Liver (tissue), 9 donors: ENCODE results near the gene ARAF. TPM values are rescaled to one million over a fixed set of nuclear protein-coding genes. Genes with fewer than 3 reads are reported as not detected.

Experiments
- DNase-seq: peaks from one replicate; pipeline ENCODE4 v3.0.0-alpha.2; 2017; ENCODE audit warnings: low spot score
- H3K27ac ChIP-seq, 2 donors: one replicate each; pipeline ENCODE4 v1.7.0; 2013; ENCODE audit warnings: inconsistent platforms in 2 of 2, low read length in 2 of 2, control low read depth in 1 of 2, low read depth in 1 of 2, mild to moderate bottlenecking in 1 of 2
- H3K27me3 ChIP-seq, 4 donors: one replicate each; pipeline versions ENCODE4 v1.6.1 to v1.7.0; 2013; ENCODE audit warnings: low read length in 3 of 4, inconsistent platforms in 1 of 4, mild to moderate bottlenecking in 1 of 4, moderate library complexity in 1 of 4; ENCODE audit not compliant: control insufficient read depth in 4 of 4, insufficient read depth in 4 of 4
- H3K36me3 ChIP-seq, 4 donors: one replicate each; pipeline versions ENCODE4 v1.6.1 to v1.7.0; 2013; ENCODE audit warnings: low read length in 3 of 4, mild to moderate bottlenecking in 3 of 4, low read depth in 1 of 4, moderate library complexity in 1 of 4; ENCODE audit not compliant: control insufficient read depth in 4 of 4, insufficient read depth in 3 of 4
- H3K4me1 ChIP-seq, 4 donors: one replicate each; pipeline versions ENCODE4 v1.6.1 to v1.7.0; 2013; ENCODE audit warnings: low read length in 3 of 4, mild to moderate bottlenecking in 3 of 4, moderate library complexity in 1 of 4; ENCODE audit not compliant: control insufficient read depth in 4 of 4, insufficient read depth in 4 of 4
- H3K4me3 ChIP-seq, 3 donors: one replicate each; pipeline versions ENCODE4 v1.6.1 to v1.7.0; 2013; ENCODE audit warnings: low read length in 3 of 3, control low read depth in 1 of 3, low read depth in 1 of 3, mild to moderate bottlenecking in 1 of 3
- H3K9ac ChIP-seq, 2 donors: one replicate each; pipeline ENCODE4 v1.7.0; 2013; ENCODE audit warnings: low read length in 2 of 2, mild to moderate bottlenecking in 2 of 2, moderate library complexity in 2 of 2, control low read depth in 1 of 2, low read depth in 1 of 2
- H3K9me3 ChIP-seq, 4 donors: one replicate each; pipeline versions ENCODE4 v1.6.1 to v1.7.0; 2013; ENCODE audit warnings: low read length in 3 of 4; ENCODE audit not compliant: control insufficient read depth in 4 of 4
- ATF3 ChIP-seq: IDR thresholded peaks from 2 replicates; pipeline ENCODE4 v1.6.1; 2016; ENCODE audit warnings: antibody characterized with exemption
- CTCF ChIP-seq: fragments of 150-350 bp; IDR thresholded peaks from 2 replicates; pipeline ENCODE4 v1.5.1; 2017; ENCODE audit warnings: improper control_type of control experiment, low read depth, low read length; ENCODE audit not compliant: missing input control
- EGR1 ChIP-seq, 2 donors: IDR thresholded peaks; 2 replicates each; pipeline ENCODE4 v1.6.1; 2016 to 2018; ENCODE audit warnings: antibody characterized with exemption in 2 of 2, low read depth in 2 of 2
- FOXA1 ChIP-seq: IDR thresholded peaks from 2 replicates; pipeline ENCODE4 v1.6.1; 2016; ENCODE audit warnings: antibody characterized with exemption
- FOXA2 ChIP-seq: IDR thresholded peaks from 2 replicates; pipeline ENCODE4 v1.6.1; 2016; ENCODE audit warnings: antibody characterized with exemption
- GABPA ChIP-seq, 2 donors: IDR thresholded peaks in 1 of 2; conservative IDR thresholded peaks in 1 of 2; 2 replicates each; pipeline ENCODE4 v1.6.1; 2016; ENCODE audit warnings: antibody characterized with exemption in 2 of 2, mild to moderate bottlenecking in 1 of 2, moderate library complexity in 1 of 2
- HNF4A ChIP-seq, 2 donors: conservative IDR thresholded peaks; 2 replicates each; pipeline ENCODE4 v1.6.1; 2016; ENCODE audit warnings: antibody characterized with exemption in 2 of 2, mild to moderate bottlenecking in 2 of 2
- HNF4G ChIP-seq: IDR thresholded peaks from 2 replicates; pipeline ENCODE4 v1.6.1; 2016; ENCODE audit warnings: antibody characterized with exemption
- JUND ChIP-seq, 2 donors: IDR thresholded peaks; 2 replicates each; pipeline ENCODE4 v1.6.1; 2016; ENCODE audit warnings: antibody characterized with exemption in 2 of 2
- NR2F2 ChIP-seq: IDR thresholded peaks from 2 replicates; pipeline ENCODE4 v1.6.1; 2016; ENCODE audit warnings: antibody characterized with exemption
- RAD21 ChIP-seq, 2 donors: IDR thresholded peaks; 2 replicates each; pipeline ENCODE4 v1.6.1; 2016; ENCODE audit warnings: antibody characterized with exemption in 2 of 2, mild to moderate bottlenecking in 2 of 2
- REST ChIP-seq: IDR thresholded peaks from 2 replicates; pipeline ENCODE4 v1.6.1; 2016; ENCODE audit warnings: antibody characterized with exemption, mild to moderate bottlenecking
- RXRA ChIP-seq, 2 donors: IDR thresholded peaks; 2 replicates each; pipeline ENCODE4 v1.6.1; 2017 to 2018; ENCODE audit warnings: antibody characterized with exemption in 2 of 2, mild to moderate bottlenecking in 1 of 2
- SP1 ChIP-seq: IDR thresholded peaks from 2 replicates; pipeline ENCODE4 v1.6.1; 2018; ENCODE audit warnings: antibody characterized with exemption, mild to moderate bottlenecking
- TAF1 ChIP-seq: conservative IDR thresholded peaks from 2 replicates; pipeline ENCODE4 v1.6.1; 2016; ENCODE audit warnings: antibody characterized with exemption, mild to moderate bottlenecking
- YY1 ChIP-seq: IDR thresholded peaks from 2 replicates; pipeline ENCODE4 v1.6.1; 2016; ENCODE audit warnings: antibody characterized with exemption, mild to moderate bottlenecking
- WGBS: extraction: QIAGEN DNeasy Blood & Tissue Kit; methylation state at CpG from one replicate; pipeline ENCODE4 v1.1.7; 2013; 5-methylcytosine and 5-hydroxymethylcytosine counted together
- polyA plus RNA-seq, 2 donors: library from polyadenylated mRNA; stranded (reverse) in 1 of 2; unstranded in 1 of 2; fragments of 200-250 nt in 1 of 2; fragments of >200 nt in 1 of 2; fragmentation: Nextera tagmentation in 1 of 2; extraction: Ambion mirVana in 1 of 2; gene quantifications; one replicate each; pipeline versions ENCODE4 v1.2.1 to v1.2.3, GENCODE V29; 2013 to 2015
- total RNA-seq, 2 donors: library from RNA; depleted of rRNA; stranded (reverse); fragments of >200 nt; gene quantifications; one replicate each; pipeline ENCODE4 v1.2.3, GENCODE V29; 2014
- TF ChIP-seq, protein P1 (sequence below): IDR thresholded peaks from 2 replicates; pipeline ENCODE4 v1.6.1; 2016; ENCODE audit warnings: antibody characterized with exemption
- TF ChIP-seq, protein P2 (sequence below): IDR thresholded peaks from 2 replicates; pipeline ENCODE4 v1.6.1; 2016; ENCODE audit warnings: antibody characterized with exemption
- donor health status: healthy.
- donor health status: healthy.
- donor health status: healthy.
- donor health status: healthy.
- donor health status: healthy.

Gene ARAF
- total and polyA plus RNA-seq, 4 donors, result 16.2 to 59.8 (median 38.9) TPM

DNA sequence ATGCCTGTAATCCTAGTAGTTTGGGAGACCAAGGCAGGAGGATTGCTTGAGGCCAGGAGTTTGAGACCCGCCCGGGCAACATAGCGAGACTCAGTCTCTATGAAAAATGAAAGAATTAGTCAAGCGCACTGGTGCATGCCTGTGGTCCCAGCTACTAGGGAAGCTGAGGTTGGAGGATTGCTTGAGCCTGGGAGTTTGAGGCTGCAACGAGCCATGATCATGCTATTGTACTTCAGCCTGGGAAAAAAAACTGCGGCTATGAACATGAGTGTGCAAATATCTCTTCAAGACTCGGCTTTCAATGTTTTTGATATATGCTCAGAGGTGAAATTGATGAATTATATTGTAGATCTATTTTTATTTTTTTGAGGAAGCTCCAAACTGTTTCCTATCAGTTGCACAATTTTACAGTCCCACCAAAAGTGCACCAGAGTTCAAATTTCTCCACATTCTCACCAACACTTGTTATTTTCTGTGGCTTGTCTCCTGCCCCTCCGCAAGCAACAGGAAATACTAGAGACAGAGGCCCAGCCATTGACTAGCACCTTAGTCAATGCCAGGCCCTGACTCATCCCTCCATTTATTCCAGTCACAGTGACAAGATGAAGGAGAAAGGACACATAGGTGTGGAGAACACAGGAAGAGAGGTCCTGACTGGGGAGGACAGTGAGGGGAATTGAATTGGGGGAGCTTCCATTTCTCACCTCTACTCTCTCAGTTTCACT, 44.9 kb upstream of the ARAF start (continued):
- TF ChIP-seq, protein P1, sequence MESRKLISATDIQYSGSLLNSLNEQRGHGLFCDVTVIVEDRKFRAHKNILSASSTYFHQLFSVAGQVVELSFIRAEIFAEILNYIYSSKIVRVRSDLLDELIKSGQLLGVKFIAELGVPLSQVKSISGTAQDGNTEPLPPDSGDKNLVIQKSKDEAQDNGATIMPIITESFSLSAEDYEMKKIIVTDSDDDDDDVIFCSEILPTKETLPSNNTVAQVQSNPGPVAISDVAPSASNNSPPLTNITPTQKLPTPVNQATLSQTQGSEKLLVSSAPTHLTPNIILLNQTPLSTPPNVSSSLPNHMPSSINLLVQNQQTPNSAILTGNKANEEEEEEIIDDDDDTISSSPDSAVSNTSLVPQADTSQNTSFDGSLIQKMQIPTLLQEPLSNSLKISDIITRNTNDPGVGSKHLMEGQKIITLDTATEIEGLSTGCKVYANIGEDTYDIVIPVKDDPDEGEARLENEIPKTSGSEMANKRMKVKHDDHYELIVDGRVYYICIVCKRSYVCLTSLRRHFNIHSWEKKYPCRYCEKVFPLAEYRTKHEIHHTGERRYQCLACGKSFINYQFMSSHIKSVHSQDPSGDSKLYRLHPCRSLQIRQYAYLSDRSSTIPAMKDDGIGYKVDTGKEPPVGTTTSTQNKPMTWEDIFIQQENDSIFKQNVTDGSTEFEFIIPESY, result no peak
- TF ChIP-seq EGR1 (IDR thresholded peaks at IDR 0.05; ENCODE audit: low read depth in 2 of 2), result no peak
- TF ChIP-seq RAD21 (IDR thresholded peaks at IDR 0.05), result no peak
- no peak for TF ChIP-seq HNF4G
- TF ChIP-seq HNF4A (conservative IDR thresholded peaks at IDR 0.05), result no peak
- no peak for TF ChIP-seq SP1
- no peak for TF ChIP-seq RXRA (IDR thresholded peaks at IDR 0.05)

DNA sequence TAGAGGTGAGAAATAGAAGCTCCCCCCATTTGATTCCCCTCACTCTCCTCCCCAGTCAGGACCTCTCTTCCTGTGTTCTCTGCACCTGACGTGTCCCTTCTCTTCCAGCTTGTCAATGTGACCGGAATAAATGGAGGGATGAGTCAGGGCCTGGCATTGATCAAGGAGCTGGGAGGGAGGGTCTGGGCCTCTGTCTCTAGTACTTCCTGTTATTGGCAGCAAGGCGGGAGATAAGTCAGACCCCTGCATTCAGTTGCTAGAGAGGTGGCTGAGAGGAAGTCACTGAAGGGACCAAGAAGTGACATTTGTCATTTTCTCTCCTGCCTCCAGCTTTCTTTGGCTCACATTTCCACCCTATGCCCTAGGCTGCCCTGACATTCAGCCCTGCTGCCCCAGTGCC, 42.9 kb upstream of the ARAF start:
- Histone ChIP-seq H3K9me3 (no peaks in the 10 kb centered on the region), H3K36me3 (no peaks in the 10 kb centered on the region), H3K4me3 (no peak overlapping the region), H3K27me3 (no peaks in the 10 kb centered on the region), H3K27ac (no peak overlapping the region), H3K9ac (no peak overlapping the region), H3K4me1 (peaks cover 0 to 2% (median under 1%) of the 10 kb centered on the region in 4 donors)
- no peak for DNase-seq
- TF ChIP-seq HNF4A (conservative IDR thresholded peaks at IDR 0.05) (no peak), REST (no peak), CTCF (no peak), YY1 (no peak), TAF1 (no peak), RXRA (IDR thresholded peaks at IDR 0.05) (no peak), SP1 (no peak), EGR1 (IDR thresholded peaks at IDR 0.05; ENCODE audit: low read depth in 2 of 2) (no peak), FOXA2 (no peak), RAD21 (IDR thresholded peaks at IDR 0.05) (no peak), NR2F2 (no peak), ATF3 (no peak), GABPA (IDR thresholded peaks at IDR 0.05 in 1 of 2, conservative IDR thresholded peaks at IDR 0.05 in 1 of 2) (no peak), HNF4G (no peak), FOXA1 (no peak), JUND (IDR thresholded peaks at IDR 0.05) (no peak)
- TF ChIP-seq, protein P1, result no peak
- TF ChIP-seq, protein P2, sequence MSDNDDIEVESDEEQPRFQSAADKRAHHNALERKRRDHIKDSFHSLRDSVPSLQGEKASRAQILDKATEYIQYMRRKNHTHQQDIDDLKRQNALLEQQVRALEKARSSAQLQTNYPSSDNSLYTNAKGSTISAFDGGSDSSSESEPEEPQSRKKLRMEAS, result no peak
- WGBS, result 92% methylated on average over 3 of the region's 3 CpGs
